K562 (cell line): Measurements from ENCODE around the gene TSEN34. TPM values are rescaled to one million over a fixed set of nuclear protein-coding genes. Genes with fewer than 3 reads are reported as not detected.

Source experiments
- ATAC-seq: fragments of 200-7000 bp; cut with Tn5 transposase; 3 replicates; pipeline ENCODE4 v1.9.1; 2020; ENCODE audit warnings: moderate library complexity
- BruUV-seq: library from RNA; stranded (reverse); fragments of 400-500 nt; replicated peaks from 2 replicates; lab custom pipeline; 2021; lab: Mats Ljungman, UMichigan
- CTCF ChIA-PET: fragments of 300-600 bp; formaldehyde crosslinking; extraction: SDS; loops from one replicate; lab custom pipeline; 2021; ENCODE audit warnings: low intra/inter-chr PET ratio; lab: Yijun Ruan, JAX
- POLR2A ChIA-PET: fragments of 300-600, 350-650 bp; sonication (Branson Sonifier 250); formaldehyde crosslinking; extraction: SDS; loops from one replicate; lab custom pipeline; 2021; ENCODE audit warnings: antibody characterized with exemption, inconsistent platforms; lab: Yijun Ruan, JAX
- DNase-seq, 4 experiments: peaks; one replicate each; pipeline versions ENCODE4 v3.0.0 to v3.0.0-alpha.2; 2011 to 2018; ENCODE audit warnings: low spot score in 3 of 4, mixed read lengths in 3 of 4; ENCODE audit errors: extremely low read depth in 1 of 4
- FAIRE-seq: peaks from 2 replicates; lab custom pipeline; 2011; peaks lifted over from hg19 to GRCh38; lab: Jason Lieb, UNC
- H2AFZ ChIP-seq: 2 replicates; pipeline ENCODE4 v1.6.0; 2011; ENCODE audit warnings: low read depth, low read length, control low read depth, inconsistent platforms
- H3K27ac ChIP-seq: fragments of 200-600 bp; 3 replicates; pipeline ENCODE4 v1.8.0; 2011; ENCODE audit warnings: low read depth, mild to moderate bottlenecking, control low read depth, inconsistent platforms, low read length, moderate library complexity, mixed read lengths; ENCODE audit errors: extremely low read depth
- H3K27me3 ChIP-seq, 2 experiments: fragments of 300-600 bp in 1 of 2; 2 replicates in 1 of 2; 3 replicates in 1 of 2; pipeline versions ENCODE4 v1.6.0 to v1.8.0; 2011; ENCODE audit warnings: inconsistent platforms in 2 of 2, low read length in 2 of 2, mild to moderate bottlenecking in 1 of 2, mixed read lengths in 1 of 2, moderate library complexity in 1 of 2; ENCODE audit not compliant: control insufficient read depth in 2 of 2, insufficient read depth in 2 of 2
- H3K36me3 ChIP-seq: fragments of 300-600 bp; 3 replicates; pipeline ENCODE4 v1.8.0; 2011; ENCODE audit warnings: mild to moderate bottlenecking, low read length, inconsistent platforms; ENCODE audit not compliant: control insufficient read depth, insufficient read depth
- H3K4me1 ChIP-seq, 2 experiments: fragments of 200-600 bp in 1 of 2; replicated peaks in 1 of 2; 2 replicates in 1 of 2; 3 replicates in 1 of 2; pipeline versions ENCODE4 v1.5.1 to v1.8.0; 2011; ENCODE audit warnings: inconsistent platforms in 2 of 2, low read length in 2 of 2, mild to moderate bottlenecking in 1 of 2, mixed read lengths in 1 of 2, moderate library complexity in 1 of 2; ENCODE audit not compliant: control insufficient read depth in 2 of 2, insufficient read depth in 2 of 2
- H3K4me2 ChIP-seq: 2 replicates; pipeline ENCODE4 v1.6.1; 2011; ENCODE audit warnings: low read length, control low read depth, inconsistent platforms, mixed read lengths; ENCODE audit not compliant: insufficient read depth
- H3K4me3 ChIP-seq: fragments of 200-600 bp; sonication (generic), shearing (Covaris generic); 2 replicates; pipeline ENCODE4 v1.5.1; 2016; ENCODE audit warnings: control low read depth, inconsistent platforms
- H3K79me2 ChIP-seq: fragments of 200-600 bp; 3 replicates; pipeline ENCODE4 v1.8.0; 2011; ENCODE audit warnings: low read length, inconsistent platforms; ENCODE audit not compliant: control insufficient read depth, insufficient read depth
- H3K9ac ChIP-seq, 2 experiments: 2 replicates each; pipeline versions ENCODE4 v1.6.0 to v1.6.1; 2011; ENCODE audit warnings: low read depth in 2 of 2, low read length in 2 of 2, control low read depth in 1 of 2, inconsistent platforms in 1 of 2, mild to moderate bottlenecking in 1 of 2, mixed read lengths in 1 of 2; ENCODE audit not compliant: insufficient read depth in 1 of 2
- H3K9me1 ChIP-seq: one replicate; pipeline ENCODE4 v1.6.0; 2011; ENCODE audit warnings: inconsistent platforms, mild to moderate bottlenecking, low read length, moderate library complexity; ENCODE audit not compliant: control insufficient read depth, insufficient read depth
- H3K9me3 ChIP-seq: replicated peaks from 2 replicates; pipeline ENCODE4 v1.5.1; 2011; ENCODE audit warnings: low read depth, low read length, inconsistent platforms; ENCODE audit not compliant: control insufficient read depth, insufficient read depth
- H4K20me1 ChIP-seq: replicated peaks from 2 replicates; pipeline ENCODE4 v1.6.1; 2011; ENCODE audit warnings: low read length, inconsistent platforms, mixed read lengths; ENCODE audit not compliant: control insufficient read depth, insufficient read depth
- BDP1 ChIP-seq: IDR thresholded peaks from 3 replicates; pipeline ENCODE4 v1.6.1; 2011; ENCODE audit not compliant: insufficient read length, insufficient read depth
- POLR2A ChIP-seq: fragments of 450-650 bp; conservative IDR thresholded peaks from 2 replicates; pipeline ENCODE4 v1.6.1; 2016
- POLR2B ChIP-seq: fragments of 450-650 bp; IDR thresholded peaks from 2 replicates; pipeline ENCODE4 v1.6.1; 2018; ENCODE audit warnings: low read depth; ENCODE audit not compliant: partially characterized antibody
- ZBTB17 ChIP-seq: fragments of 450-650 bp; formaldehyde crosslinking; IDR thresholded peaks from 2 replicates; pipeline ENCODE4 v1.4.0; 2020; ENCODE audit warnings: mild to moderate bottlenecking
- ZC3H11A ChIP-seq: IDR thresholded peaks from 2 replicates; pipeline ENCODE4 v1.6.1; 2012; ENCODE audit warnings: low read depth, low read length, improper control_type of control experiment
- ZNF644 ChIP-seq: fragments of 200-800 bp; sonication (Bioruptor generic); IDR thresholded peaks from 2 replicates; pipeline ENCODE4 v1.6.1; 2016; ENCODE audit warnings: low read depth, missing genetic modification characterization, missing compliant biosample characterization
- ZNF780A ChIP-seq: fragments of 250-450 bp; sonication (Bioruptor Pico); IDR thresholded peaks from 2 replicates; pipeline ENCODE4 v1.5.0; 2021; ENCODE audit warnings: mild to moderate bottlenecking
- WGBS: fragments of 100-300 bp; shearing (Covaris generic); methylation state at CpG from one replicate; pipeline ENCODE4 v1.1.6; 2016; ENCODE audit warnings: low coverage, mixed read lengths; ENCODE audit not compliant: insufficient coverage; ENCODE audit errors: missing lambda C conversion rate; 5-methylcytosine and 5-hydroxymethylcytosine counted together
- in situ Hi-C: fragments of 300-500 bp; cut with MboI; formaldehyde crosslinking; loops from 4 replicates; pipeline ENCODE4 v1.15.0; 2018; ENCODE audit warnings: inconsistent platforms, mixed read lengths
- intact Hi-C: fragments of 100-400 bp; cut with micrococcal nuclease; formaldehyde crosslinking; loops from 2 replicates; pipeline ENCODE4 v1.14.2; 2022
- polyA plus RNA-seq, 8 experiments: library from polyadenylated mRNA; depleted of rRNA in 4 of 8; stranded (reverse) in 5 of 8; unstranded in 3 of 8; fragments of >200 nt; fragmentation: Nextera tagmentation in 2 of 8; fragmentation: Illumina TruSeq in 1 of 8; extraction: Ambion mirVana in 2 of 8; extraction: Trizol in 1 of 8; gene quantifications; 2 replicates each; pipeline versions ENCODE4 v1.2.1 to v1.2.3, GENCODE V29; 2011 to 2014; ENCODE audit warnings: inconsistent platforms in 1 of 8, missing spikeins in 1 of 8
- total RNA-seq, 7 experiments: library from RNA; depleted of rRNA in 6 of 7; stranded (reverse); fragments of >200 nt in 6 of 7; fragmentation: Illumina TruSeq in 2 of 7; extraction: Trizol in 2 of 7; gene quantifications; 2 replicates each; pipeline versions ENCODE4 v1.2.1 to v1.2.3, GENCODE V29; 2011 to 2021; ENCODE audit warnings: low replicate concordance in 1 of 7

The TSEN34 gene
- total and polyA plus RNA-seq, 9 of the 15 experiments (the other 6 are each of a cell fraction or from before 2014, with no cell fraction given) = 3.1 to 57.6 (median 29.5) TPM

DNA sequence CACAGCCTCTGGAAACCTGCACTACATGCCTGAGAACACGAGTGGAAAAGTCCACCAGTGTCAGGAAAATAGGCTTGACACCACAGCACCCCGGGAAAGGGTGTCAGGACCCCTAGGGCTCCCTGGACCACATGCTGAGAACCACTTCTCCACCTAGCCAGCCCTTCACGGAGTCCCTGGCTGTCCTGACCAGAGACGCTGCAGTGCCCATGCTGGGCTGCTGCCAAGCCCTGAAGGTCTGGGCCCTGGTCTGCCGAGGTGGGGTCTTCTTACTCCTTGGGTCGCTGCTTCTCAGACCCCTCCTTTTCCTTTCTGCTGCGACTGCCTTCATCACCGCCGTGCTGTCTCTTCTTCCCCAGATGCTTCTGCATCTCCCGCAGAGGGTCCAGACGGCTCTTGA is 34.6 kb upstream of the TSEN34 start (continued):
- TF ChIP-seq POLR2B (peak; percentile 11), ZBTB17 (CRISPR knock-in tag) (no peak), BDP1 (no peak), ZC3H11A (no peak), ZNF780A (CRISPR knock-in tag) (no peak)

DNA sequence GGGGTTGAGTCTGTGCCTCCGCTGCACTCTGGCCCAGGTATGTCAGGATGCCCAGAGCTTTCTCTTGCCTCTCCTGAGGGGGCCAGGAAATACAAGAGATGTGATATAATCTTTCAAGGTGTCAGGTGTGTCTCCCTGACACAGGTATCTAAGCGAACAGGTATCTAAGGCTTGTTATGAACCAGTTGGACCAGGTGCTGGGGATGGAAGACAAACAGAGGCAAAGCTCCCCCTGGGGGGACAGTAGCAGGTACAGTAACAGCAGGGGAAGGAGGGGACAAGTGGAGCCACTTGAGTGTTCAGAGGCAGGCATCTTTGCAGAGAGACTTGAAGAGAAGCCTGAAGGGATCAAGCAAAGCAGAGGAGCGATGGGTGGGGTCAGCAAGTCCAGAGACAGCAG is 34.2 kb upstream of the TSEN34 start:
- in situ Hi-C loops (no loop called here), intact Hi-C loops (no loop called here)
- peaks cover 15 to 28% of the 10 kb centered on the region in 2 experiments for H3K4me1 ChIP-seq
- ATAC-seq (no peak), FAIRE-seq (no peak), DNase-seq (no peak)
- H3K27me3 ChIP-seq = no peaks in the 10 kb centered on the region
- no peaks in the 10 kb centered on the region for H3K9me1 ChIP-seq
- 90% methylated on average over 3 of the region's 3 CpGs for WGBS
- peaks cover 64% of the 10 kb centered on the region for H3K36me3 ChIP-seq
- ChIA-PET CTCF (no interaction called here), POLR2A (interaction anchor here (0.7 to 1.7 kb wide), 3 partner anchors 12 to 20 kb away, joined by 3 to 6 read pairs (median 3); partner anchors contain the start of gene CNOT3)
- no peak overlapping the region for H3K4me2 ChIP-seq
- no peak overlapping the region for H3K4me3 ChIP-seq
- no peaks in the 10 kb centered on the region; the same call in 1 of the 2 replicates for H4K20me1 ChIP-seq
- peak; percentile 5; the same call in 1 of the 2 replicates for TF ChIP-seq POLR2A
- TF ChIP-seq ZNF644 (tag) = no peak
- H3K27ac ChIP-seq = no peak overlapping the region
- H3K9me3 ChIP-seq = no peaks in the 10 kb centered on the region
- no TSS peak for BruUV-seq
- H3K79me2 ChIP-seq = peaks cover 18% of the 10 kb centered on the region; the same call in 2 of the 3 replicates
- H2AFZ ChIP-seq = no peak overlapping the region
- no peak overlapping the region; a peak in 1 of 4 replicates for H3K9ac ChIP-seq
